Muscle layer of duodenum (tissue), 2 donors: ENCODE results near the gene NFIA.
A peak's percentile ranks its signal among the peaks of the same experiment; 100 is the strongest.

Experiments used
- H3K27ac ChIP-seq: one replicate; pipeline ENCODE4 v1.7.0; 2013; ENCODE audit warnings: mild to moderate bottlenecking, low read length
- H3K27me3 ChIP-seq: one replicate; pipeline ENCODE4 v1.7.0; 2013; ENCODE audit warnings: low read depth, mild to moderate bottlenecking, control low read depth, low read length
- H3K36me3 ChIP-seq, 2 donors: one replicate each; pipeline ENCODE4 v1.7.0; 2013; ENCODE audit warnings: low read length in 2 of 2, control low read depth in 1 of 2, mild to moderate bottlenecking in 1 of 2; ENCODE audit not compliant: insufficient read depth in 2 of 2, control insufficient read depth in 1 of 2
- H3K4me1 ChIP-seq, 2 donors: one replicate each; pipeline ENCODE4 v1.7.0; 2013; ENCODE audit warnings: low read length in 2 of 2, mild to moderate bottlenecking in 2 of 2, control low read depth in 1 of 2, moderate library complexity in 1 of 2; ENCODE audit not compliant: insufficient read depth in 2 of 2, control insufficient read depth in 1 of 2
- H3K4me3 ChIP-seq, 2 donors: one replicate each; pipeline ENCODE4 v1.7.0; 2013; ENCODE audit warnings: low read length in 2 of 2, low read depth in 1 of 2, mild to moderate bottlenecking in 1 of 2
- H3K9me3 ChIP-seq, 2 donors: one replicate each; pipeline ENCODE4 v1.7.0; 2013; ENCODE audit warnings: low read length in 2 of 2, control low read depth in 1 of 2, mild to moderate bottlenecking in 1 of 2; ENCODE audit not compliant: control insufficient read depth in 1 of 2
- donor health status: healthy.

Gene NFIA

GRCh38 chr1:61097722-61098121 is 15.4 kb downstream of the NFIA start:
- Histone ChIP-seq H3K36me3 (no peaks in the 10 kb centered on the region), H3K9me3 (no peaks in the 10 kb centered on the region), H3K4me1 (peaks cover 2 to 27% of the 10 kb centered on the region in 2 donors), H3K27me3 (no peaks in the 10 kb centered on the region), H3K27ac (no peak overlapping the region), H3K4me3 (no peak overlapping the region)

GRCh38 chr1:61098333-61098732 is 16.0 kb downstream of the NFIA start:
- no peaks in the 10 kb centered on the region for H3K27me3 ChIP-seq
- no peak overlapping the region for H3K4me3 ChIP-seq
- no peaks in the 10 kb centered on the region for H3K36me3 ChIP-seq
- H3K9me3 ChIP-seq, result no peaks in the 10 kb centered on the region
- no peak overlapping the region for H3K27ac ChIP-seq
- peaks cover 6 to 26% of the 10 kb centered on the region in 2 donors for H3K4me1 ChIP-seq

GRCh38 chr1:61098906-61099437 is 16.6 kb downstream of the NFIA start:
- H3K4me1 ChIP-seq, result peaks cover 7 to 23% of the 10 kb centered on the region in 2 donors
- no peaks in the 10 kb centered on the region for H3K36me3 ChIP-seq
- H3K4me3 ChIP-seq, result no peak overlapping the region
- H3K27ac ChIP-seq, result no peak overlapping the region
- H3K27me3 ChIP-seq, result no peaks in the 10 kb centered on the region
- no peaks in the 10 kb centered on the region for H3K9me3 ChIP-seq

- H3K4me3 ChIP-seq, result no peak overlapping the region
- no peaks in the 10 kb centered on the region for H3K36me3 ChIP-seq
- H3K27me3 ChIP-seq, result no peaks in the 10 kb centered on the region
- no peak overlapping the region for H3K27ac ChIP-seq
- no peaks in the 10 kb centered on the region for H3K9me3 ChIP-seq
- H3K4me1 ChIP-seq, result peaks cover 13 to 18% of the 10 kb centered on the region in 2 donors
Measured at GRCh38 chr1:61100578-61100977, 18.2 kb downstream of the NFIA start.

GRCh38 chr1:61101536-61101935 is 19.2 kb downstream of the NFIA start:
- no peaks in the 10 kb centered on the region for H3K9me3 ChIP-seq
- peak overlapping the region; percentile 67 for H3K27ac ChIP-seq
- peak overlapping the region; percentile 1 to 36 for H3K4me3 ChIP-seq
- peaks cover 13 to 18% of the 10 kb centered on the region in 2 donors for H3K4me1 ChIP-seq
- no peaks in the 10 kb centered on the region for H3K27me3 ChIP-seq
- no peaks in the 10 kb centered on the region for H3K36me3 ChIP-seq

GRCh38 chr1:61102041-61102440 is 19.7 kb downstream of the NFIA start:
- Histone ChIP-seq H3K27ac (peak overlapping the region; percentile 67), H3K4me1 (peaks cover 13 to 17% of the 10 kb centered on the region in 2 donors), H3K4me3 (peak overlapping the region; percentile 1 to 36)

GRCh38 chr1:61102621-61103020 is 20.3 kb downstream of the NFIA start:
- H3K4me1 ChIP-seq, result peaks cover 11 to 13% of the 10 kb centered on the region in 2 donors
- H3K27me3 ChIP-seq, result no peaks in the 10 kb centered on the region
- H3K27ac ChIP-seq, result peak overlapping the region; percentile 7
- no peak overlapping the region for H3K4me3 ChIP-seq
- no peaks in the 10 kb centered on the region for H3K36me3 ChIP-seq
- peaks cover 0 to under 1% of the 10 kb centered on the region in 2 donors for H3K9me3 ChIP-seq

More at GRCh38 chr1:61102041-61102440, 19.7 kb downstream of the NFIA start:
- Histone ChIP-seq H3K27me3 (no peaks in the 10 kb centered on the region), H3K9me3 (no peaks in the 10 kb centered on the region), H3K36me3 (no peaks in the 10 kb centered on the region)

GRCh38 chr1:61104220-61104671 is 21.9 kb downstream of the NFIA start:
- Histone ChIP-seq H3K36me3 (no peaks in the 10 kb centered on the region), H3K27ac (no peak overlapping the region), H3K9me3 (peaks cover 0 to 4% of the 10 kb centered on the region in 2 donors), H3K27me3 (no peaks in the 10 kb centered on the region), H3K4me1 (peaks cover 7 to 13% of the 10 kb centered on the region in 2 donors), H3K4me3 (no peak overlapping the region)

GRCh38 chr1:61107638-61108037 is 25.3 kb downstream of the NFIA start:
- H3K27ac ChIP-seq, result no peak overlapping the region
- H3K36me3 ChIP-seq, result no peaks in the 10 kb centered on the region
- no peak overlapping the region for H3K4me3 ChIP-seq
- H3K9me3 ChIP-seq, result peaks cover 0 to 4% of the 10 kb centered on the region in 2 donors
- peaks cover 17 to 19% of the 10 kb centered on the region in 2 donors for H3K4me1 ChIP-seq
- no peaks in the 10 kb centered on the region for H3K27me3 ChIP-seq

GRCh38 chr1:61109158-61109557 is 26.8 kb downstream of the NFIA start:
- H3K36me3 ChIP-seq, result no peaks in the 10 kb centered on the region
- H3K27ac ChIP-seq, result no peak overlapping the region
- H3K4me1 ChIP-seq, result peaks cover 9 to 14% of the 10 kb centered on the region in 2 donors
- no peaks in the 10 kb centered on the region for H3K27me3 ChIP-seq
- H3K9me3 ChIP-seq, result peaks cover 0 to 4% of the 10 kb centered on the region in 2 donors
- H3K4me3 ChIP-seq, result no peak overlapping the region

GRCh38 chr1:61109910-61110309 is 27.5 kb downstream of the NFIA start:
- no peak overlapping the region for H3K4me3 ChIP-seq
- peaks cover 0 to 4% of the 10 kb centered on the region in 2 donors for H3K9me3 ChIP-seq
- peaks cover 5 to 14% of the 10 kb centered on the region in 2 donors for H3K4me1 ChIP-seq

GRCh38 chr1:61110554-61110953 is 28.2 kb downstream of the NFIA start:
- peaks cover 5 to 14% of the 10 kb centered on the region in 2 donors for H3K4me1 ChIP-seq
- no peak overlapping the region for H3K4me3 ChIP-seq
- H3K27me3 ChIP-seq, result no peaks in the 10 kb centered on the region
- H3K9me3 ChIP-seq, result peaks cover 0 to 4% of the 10 kb centered on the region in 2 donors
- H3K27ac ChIP-seq, result peak overlapping the region; percentile 46
- no peaks in the 10 kb centered on the region for H3K36me3 ChIP-seq

More at GRCh38 chr1:61109910-61110309, 27.5 kb downstream of the NFIA start:
- H3K27ac ChIP-seq, result peak overlapping the region; percentile 0
- H3K36me3 ChIP-seq, result no peaks in the 10 kb centered on the region
- H3K27me3 ChIP-seq, result no peaks in the 10 kb centered on the region
